AG04450 (cell line): ENCODE data around the gene HCLS1. TPM values are rescaled to one million over a fixed set of nuclear protein-coding genes. Genes with fewer than 3 reads are reported as not detected.
"Not testable (repeated sequence)": the region's sequence is repeated elsewhere in the genome, so short reads cannot be mapped to it uniquely, and the experiment has no call there.

Source experiments
- CTCF ChIA-PET: fragments of 300-600, 350-600 bp; formaldehyde crosslinking; extraction: SDS; loops from one replicate; lab custom pipeline; 2022; ENCODE audit warnings: antibody characterized with exemption, inconsistent platforms; lab: Charles Lee
- POLR2A ChIA-PET: fragments of 350-600 bp; formaldehyde crosslinking; extraction: SDS; loops from one replicate; lab custom pipeline; 2021; ENCODE audit warnings: antibody characterized with exemption, inconsistent platforms; lab: Yijun Ruan, JAX
- DNase-seq: peaks from one replicate; pipeline ENCODE4 v3.0.0-alpha.2; 2011; ENCODE audit warnings: low read depth, low spot score
- H3K27ac ChIP-seq: one replicate; pipeline ENCODE4 v1.5.1; 2012; ENCODE audit warnings: low read depth, low read length, control low read depth
- H3K27me3 ChIP-seq: one replicate; pipeline ENCODE4 v1.6.0; 2012; ENCODE audit warnings: low read length; ENCODE audit not compliant: control insufficient read depth, insufficient read depth
- H3K4me3 ChIP-seq: 2 replicates; pipeline ENCODE4 v1.5.1; 2011; ENCODE audit warnings: mild to moderate bottlenecking, low read depth, low read length, control low read depth
- H3K9me3 ChIP-seq: 2 replicates; pipeline ENCODE4 v1.5.1; 2012; ENCODE audit warnings: low read length; ENCODE audit not compliant: control insufficient read depth, insufficient read depth
- CTCF ChIP-seq: IDR thresholded peaks from 2 replicates; pipeline ENCODE4 v1.5.1; 2011; ENCODE audit warnings: low read depth, low read length, control low read depth, inconsistent platforms
- polyA plus RNA-seq: library from polyadenylated mRNA; depleted of rRNA; stranded (reverse); fragments of >200 nt; gene quantifications from 2 replicates; pipeline ENCODE4 v1.2.3, GENCODE V29; 2011

HCLS1 gene
- polyA plus RNA-seq, 1 experiment: 0.51 TPM

- no peak for DNase-seq
- H3K27ac ChIP-seq: no peak overlapping the region
- CTCF ChIA-PET: interaction anchor here (0.6 kb wide), 1 partner anchor 635 kb away, joined by 3 read pairs; no protein-coding TSS in a partner anchor
- POLR2A ChIA-PET: no interaction called here
- no peak for TF ChIP-seq CTCF
- no peaks in the 10 kb centered on the region for H3K9me3 ChIP-seq
- H3K4me3 ChIP-seq: no peak overlapping the region
- H3K27me3 ChIP-seq: no peaks in the 10 kb centered on the region
Observed at GRCh38 chr3:121601212-121601812, 59.4 kb downstream of the HCLS1 start.

- CTCF ChIA-PET, H3K27me3 ChIP-seq, POLR2A ChIA-PET, DNase-seq, H3K27ac ChIP-seq, H3K4me3 ChIP-seq, H3K9me3 ChIP-seq: not testable (repeated sequence)
Observed at GRCh38 chr3:121599900-121600299, 60.8 kb downstream of the HCLS1 start.

GRCh38 chr3:121598564-121598963 lies 62.1 kb downstream of the HCLS1 start:
- TF ChIP-seq CTCF: no peak
- ChIA-PET POLR2A (no interaction called here), CTCF (no interaction called here)
- Histone ChIP-seq H3K27ac (no peak overlapping the region), H3K9me3 (no peaks in the 10 kb centered on the region), H3K4me3 (no peak overlapping the region), H3K27me3 (no peaks in the 10 kb centered on the region)
- DNase-seq: no peak

- H3K4me3 ChIP-seq: no peak overlapping the region
- no peaks in the 10 kb centered on the region for H3K9me3 ChIP-seq
- no peak for DNase-seq
- no peak for TF ChIP-seq CTCF
- peaks cover 5% of the 10 kb centered on the region for H3K27me3 ChIP-seq
- ChIA-PET CTCF (no interaction called here), POLR2A (no interaction called here)
- H3K27ac ChIP-seq: no peak overlapping the region
Observed at GRCh38 chr3:121595765-121596406, 64.8 kb downstream of the HCLS1 start.

- Histone ChIP-seq H3K4me3 (no peak overlapping the region), H3K27me3 (peaks cover 5% of the 10 kb centered on the region), H3K9me3 (no peaks in the 10 kb centered on the region), H3K27ac (no peak overlapping the region)
- DNase-seq: no peak
- ChIA-PET CTCF (no interaction called here), POLR2A (no interaction called here)
- TF ChIP-seq CTCF: no peak
Observed at GRCh38 chr3:121594850-121595249, 65.9 kb downstream of the HCLS1 start.

GRCh38 chr3:121593806-121594205 lies 66.9 kb downstream of the HCLS1 start:
- H3K27ac ChIP-seq, DNase-seq, CTCF ChIA-PET, H3K9me3 ChIP-seq, H3K27me3 ChIP-seq, POLR2A ChIA-PET, H3K4me3 ChIP-seq: not testable (repeated sequence)
